ENCODE results near the gene MLKL.

- TF ChIP-seq CTCF (IDR thresholded peaks at IDR 0.05) (no peak), POLR2A (IDR thresholded peaks at IDR 0.05) (no peak)
Observed at GRCh38 chr16:74745926-74746325, 45.3 kb upstream of the MLKL start.

All from lower leg skin (tissue), 3 donors.